Esophagus squamous epithelium (tissue), 4 donors: ENCODE data around the gene ELFN2.

Experiments used
- CTCF ChIP-seq, 6 experiments: fragments of 450-650 bp in 4 of 6; fragments of 200-600 bp in 2 of 6; sonication (generic) in 2 of 6; IDR thresholded peaks; one replicate each; pipeline ENCODE4 v1.5.1; 2016 to 2019; ENCODE audit warnings: antibody characterized with exemption in 6 of 6, mild to moderate bottlenecking in 4 of 6, moderate library complexity in 4 of 6
- POLR2A ChIP-seq, 4 donors: fragments of 450-650 bp; IDR thresholded peaks; one replicate each; pipeline ENCODE4 v1.6.1; 2017; ENCODE audit warnings: antibody characterized with exemption in 4 of 4, mild to moderate bottlenecking in 4 of 4, moderate library complexity in 3 of 4

GRCh38 chr22:37370306-37370979 is 56.8 kb downstream of the ELFN2 start:
- TF ChIP-seq POLR2A (IDR thresholded peaks at IDR 0.05): no peak
- no peak for TF ChIP-seq CTCF (IDR thresholded peaks at IDR 0.05)
